ENCODE measurements around the gene SEMA4G. TPM values are rescaled to one million over a fixed set of nuclear protein-coding genes. Genes with fewer than 3 reads are reported as not detected.
A peak's percentile ranks its signal among the peaks of the same experiment; 100 is the strongest.

Gene SEMA4G
- total and polyA plus RNA-seq, 2 of the 13 experiments (the other 11 are each of a cell fraction or from before 2014, with no cell fraction given) = 46.2 to 207 TPM

DNA sequence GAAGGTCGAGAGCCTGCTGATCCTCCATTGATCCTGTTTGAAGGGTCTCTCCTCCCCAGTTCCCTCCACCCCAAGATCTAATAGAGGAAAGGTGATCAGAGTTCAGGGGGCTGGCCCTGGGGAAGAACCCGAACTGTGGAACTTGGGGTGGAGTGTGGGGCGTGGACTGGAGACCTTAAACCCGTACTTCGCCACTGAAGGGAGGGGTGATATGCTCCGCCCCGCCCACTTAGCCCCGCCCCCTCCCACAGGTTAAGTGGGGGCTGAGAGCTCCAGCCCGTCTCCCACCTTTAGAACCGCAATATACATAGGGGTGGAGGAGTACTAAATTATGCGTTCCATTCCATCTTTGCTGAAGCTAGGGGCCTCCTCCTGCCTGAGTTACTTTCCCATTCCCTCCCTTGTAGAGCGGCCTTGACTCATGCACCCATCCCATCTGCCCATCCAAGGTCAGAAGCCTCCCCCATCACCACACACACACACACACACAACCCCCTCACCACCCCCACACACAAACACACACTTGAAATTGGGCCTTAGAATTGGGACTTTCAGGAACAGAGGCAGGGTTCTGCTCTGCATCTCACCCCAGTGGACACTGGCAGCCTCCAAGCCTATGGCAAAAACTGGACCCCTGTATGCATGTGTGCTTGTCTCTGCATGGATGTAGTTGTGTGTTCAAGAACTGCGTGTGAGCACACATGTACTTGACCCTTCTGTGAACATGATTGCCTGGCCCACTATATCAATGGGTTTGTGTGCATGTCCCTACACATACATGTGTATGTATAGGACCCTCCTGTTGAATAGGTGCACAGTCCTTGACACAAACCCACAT lies 991 bp downstream of the SEMA4G start (continued):
- TF ChIP-seq EHMT2 (IDR thresholded peaks at IDR 0.05; ENCODE audit: borderline replicate concordance, low read depth, low read length) (no peak), ZNF615 (CRISPR knock-in tag; IDR thresholded peaks at IDR 0.05; ENCODE audit: borderline replicate concordance) (0 out of 2 replicates have a peak, but pooled peaks have one; percentile 15), ZBTB21 (CRISPR knock-in tag; IDR thresholded peaks at IDR 0.05) (no peak), GATAD1 (CRISPR knock-in tag; IDR thresholded peaks at IDR 0.05) (no peak), ZNF101 (CRISPR knock-in tag; IDR thresholded peaks at IDR 0.05; ENCODE audit: borderline replicate concordance, low read depth) (no peak), ZSCAN5A (CRISPR knock-in tag; IDR thresholded peaks at IDR 0.05; ENCODE audit: borderline replicate concordance) (no peak), PRMT3 (CRISPR knock-in tag; IDR thresholded peaks at IDR 0.05; ENCODE audit: borderline replicate concordance, low read depth) (no peak), ZNF816 (CRISPR knock-in tag; IDR thresholded peaks at IDR 0.05; ENCODE audit: borderline replicate concordance) (no peak), ZNF496 (CRISPR knock-in tag; IDR thresholded peaks at IDR 0.05; ENCODE audit: insufficient replicate concordance) (no peak), SETDB1 (CRISPR knock-in tag; IDR thresholded peaks at IDR 0.05; ENCODE audit: borderline replicate concordance) (no peak), ZNF24 (IDR thresholded peaks at IDR 0.05) (no peak), NCOR1 (IDR thresholded peaks at IDR 0.05; ENCODE audit: borderline replicate concordance, low read length) (no peak), ZNF235 (CRISPR knock-in tag; IDR thresholded peaks at IDR 0.05; ENCODE audit: borderline replicate concordance) (no peak), SNAPC2 (CRISPR knock-in tag; IDR thresholded peaks at IDR 0.05) (no peak)
- TF ChIP-seq, protein P1, sequence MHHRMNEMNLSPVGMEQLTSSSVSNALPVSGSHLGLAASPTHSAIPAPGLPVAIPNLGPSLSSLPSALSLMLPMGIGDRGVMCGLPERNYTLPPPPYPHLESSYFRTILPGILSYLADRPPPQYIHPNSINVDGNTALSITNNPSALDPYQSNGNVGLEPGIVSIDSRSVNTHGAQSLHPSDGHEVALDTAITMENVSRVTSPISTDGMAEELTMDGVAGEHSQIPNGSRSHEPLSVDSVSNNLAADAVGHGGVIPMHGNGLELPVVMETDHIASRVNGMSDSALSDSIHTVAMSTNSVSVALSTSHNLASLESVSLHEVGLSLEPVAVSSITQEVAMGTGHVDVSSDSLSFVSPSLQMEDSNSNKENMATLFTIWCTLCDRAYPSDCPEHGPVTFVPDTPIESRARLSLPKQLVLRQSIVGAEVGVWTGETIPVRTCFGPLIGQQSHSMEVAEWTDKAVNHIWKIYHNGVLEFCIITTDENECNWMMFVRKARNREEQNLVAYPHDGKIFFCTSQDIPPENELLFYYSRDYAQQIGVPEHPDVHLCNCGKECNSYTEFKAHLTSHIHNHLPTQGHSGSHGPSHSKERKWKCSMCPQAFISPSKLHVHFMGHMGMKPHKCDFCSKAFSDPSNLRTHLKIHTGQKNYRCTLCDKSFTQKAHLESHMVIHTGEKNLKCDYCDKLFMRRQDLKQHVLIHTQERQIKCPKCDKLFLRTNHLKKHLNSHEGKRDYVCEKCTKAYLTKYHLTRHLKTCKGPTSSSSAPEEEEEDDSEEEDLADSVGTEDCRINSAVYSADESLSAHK (CRISPR knock-in tag; IDR thresholded peaks at IDR 0.05; ENCODE audit: borderline replicate concordance) = no peak
- TF ChIP-seq, protein P2, sequence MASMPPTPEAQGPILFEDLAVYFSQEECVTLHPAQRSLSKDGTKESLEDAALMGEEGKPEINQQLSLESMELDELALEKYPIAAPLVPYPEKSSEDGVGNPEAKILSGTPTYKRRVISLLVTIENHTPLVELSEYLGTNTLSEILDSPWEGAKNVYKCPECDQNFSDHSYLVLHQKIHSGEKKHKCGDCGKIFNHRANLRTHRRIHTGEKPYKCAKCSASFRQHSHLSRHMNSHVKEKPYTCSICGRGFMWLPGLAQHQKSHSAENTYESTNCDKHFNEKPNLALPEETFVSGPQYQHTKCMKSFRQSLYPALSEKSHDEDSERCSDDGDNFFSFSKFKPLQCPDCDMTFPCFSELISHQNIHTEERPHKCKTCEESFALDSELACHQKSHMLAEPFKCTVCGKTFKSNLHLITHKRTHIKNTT (CRISPR knock-in tag; IDR thresholded peaks at IDR 0.05) = no peak
- TF ChIP-seq, protein P3, sequence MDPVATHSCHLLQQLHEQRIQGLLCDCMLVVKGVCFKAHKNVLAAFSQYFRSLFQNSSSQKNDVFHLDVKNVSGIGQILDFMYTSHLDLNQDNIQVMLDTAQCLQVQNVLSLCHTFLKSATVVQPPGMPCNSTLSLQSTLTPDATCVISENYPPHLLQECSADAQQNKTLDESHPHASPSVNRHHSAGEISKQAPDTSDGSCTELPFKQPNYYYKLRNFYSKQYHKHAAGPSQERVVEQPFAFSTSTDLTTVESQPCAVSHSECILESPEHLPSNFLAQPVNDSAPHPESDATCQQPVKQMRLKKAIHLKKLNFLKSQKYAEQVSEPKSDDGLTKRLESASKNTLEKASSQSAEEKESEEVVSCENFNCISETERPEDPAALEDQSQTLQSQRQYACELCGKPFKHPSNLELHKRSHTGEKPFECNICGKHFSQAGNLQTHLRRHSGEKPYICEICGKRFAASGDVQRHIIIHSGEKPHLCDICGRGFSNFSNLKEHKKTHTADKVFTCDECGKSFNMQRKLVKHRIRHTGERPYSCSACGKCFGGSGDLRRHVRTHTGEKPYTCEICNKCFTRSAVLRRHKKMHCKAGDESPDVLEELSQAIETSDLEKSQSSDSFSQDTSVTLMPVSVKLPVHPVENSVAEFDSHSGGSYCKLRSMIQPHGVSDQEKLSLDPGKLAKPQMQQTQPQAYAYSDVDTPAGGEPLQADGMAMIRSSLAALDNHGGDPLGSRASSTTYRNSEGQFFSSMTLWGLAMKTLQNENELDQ (CRISPR knock-in tag; IDR thresholded peaks at IDR 0.05; ENCODE audit: borderline replicate concordance) = no peak
- TF ChIP-seq, protein P4, sequence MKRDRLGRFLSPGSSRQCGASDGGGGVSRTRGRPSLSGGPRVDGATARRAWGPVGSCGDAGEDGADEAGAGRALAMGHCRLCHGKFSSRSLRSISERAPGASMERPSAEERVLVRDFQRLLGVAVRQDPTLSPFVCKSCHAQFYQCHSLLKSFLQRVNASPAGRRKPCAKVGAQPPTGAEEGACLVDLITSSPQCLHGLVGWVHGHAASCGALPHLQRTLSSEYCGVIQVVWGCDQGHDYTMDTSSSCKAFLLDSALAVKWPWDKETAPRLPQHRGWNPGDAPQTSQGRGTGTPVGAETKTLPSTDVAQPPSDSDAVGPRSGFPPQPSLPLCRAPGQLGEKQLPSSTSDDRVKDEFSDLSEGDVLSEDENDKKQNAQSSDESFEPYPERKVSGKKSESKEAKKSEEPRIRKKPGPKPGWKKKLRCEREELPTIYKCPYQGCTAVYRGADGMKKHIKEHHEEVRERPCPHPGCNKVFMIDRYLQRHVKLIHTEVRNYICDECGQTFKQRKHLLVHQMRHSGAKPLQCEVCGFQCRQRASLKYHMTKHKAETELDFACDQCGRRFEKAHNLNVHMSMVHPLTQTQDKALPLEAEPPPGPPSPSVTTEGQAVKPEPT (CRISPR knock-in tag; IDR thresholded peaks at IDR 0.05; ENCODE audit: low read depth) = no peak
